ENCODE results near the gene IQCH.
A peak's percentile ranks its signal among the peaks of the same experiment; 100 is the strongest.

The IQCH gene

GRCh38 chr15:67394873-67395639 lies 140.5 kb downstream of the IQCH start:
- DNase-seq (ENCODE audit: low spot score), result no peak

GRCh38 chr15:67396114-67396513 lies 141.5 kb downstream of the IQCH start:
- DNase-seq (ENCODE audit: low spot score), result no peak

GRCh38 chr15:67397139-67397538 lies 142.6 kb downstream of the IQCH start:
- DNase-seq (ENCODE audit: low spot score), result no peak

- DNase-seq (ENCODE audit: low spot score), result no peak
These were observed 145.3 kb downstream of the IQCH start for GRCh38 chr15:67399925-67400324.

- no peak for DNase-seq (ENCODE audit: low spot score)
These were observed 146.3 kb downstream of the IQCH start for GRCh38 chr15:67400890-67401289.

GRCh38 chr15:67401336-67401735 lies 146.8 kb downstream of the IQCH start:
- no peak for DNase-seq (ENCODE audit: low spot score)

- DNase-seq (ENCODE audit: low spot score), result no peak
These were observed 149.0 kb downstream of the IQCH start for GRCh38 chr15:67403428-67404154.

- no peak for DNase-seq (ENCODE audit: low spot score)
These were observed 150.9 kb downstream of the IQCH start for GRCh38 chr15:67405208-67406191.

- no peak for DNase-seq (ENCODE audit: low spot score)
These were observed 151.8 kb downstream of the IQCH start for GRCh38 chr15:67406257-67406861.

GRCh38 chr15:67407786-67408185 lies 153.2 kb downstream of the IQCH start:
- no peak for DNase-seq (ENCODE audit: low spot score)

- DNase-seq (ENCODE audit: low spot score), result no peak
These were observed 154.6 kb downstream of the IQCH start for GRCh38 chr15:67409175-67409574.

- no peak for DNase-seq (ENCODE audit: low spot score)
These were observed 156.9 kb downstream of the IQCH start for GRCh38 chr15:67411486-67411885.

- no peak for DNase-seq (ENCODE audit: low spot score)
These were observed 159.3 kb downstream of the IQCH start for GRCh38 chr15:67413770-67414390.

- DNase-seq (ENCODE audit: low spot score), result no peak
These were observed 160.6 kb downstream of the IQCH start for GRCh38 chr15:67415181-67415580.

GRCh38 chr15:67416891-67417290 lies 162.3 kb downstream of the IQCH start:
- DNase-seq (ENCODE audit: low spot score), result no peak

GRCh38 chr15:67419705-67420104 lies 165.1 kb downstream of the IQCH start:
- no peak for DNase-seq (ENCODE audit: low spot score)

GRCh38 chr15:67420137-67420536 lies 165.6 kb downstream of the IQCH start:
- no peak for DNase-seq (ENCODE audit: low spot score)

- no peak for DNase-seq (ENCODE audit: low spot score)
These were observed 166.5 kb downstream of the IQCH start for GRCh38 chr15:67421105-67421504.

GRCh38 chr15:67422296-67422695 lies 167.7 kb downstream of the IQCH start:
- no peak for DNase-seq (ENCODE audit: low spot score)

GRCh38 chr15:67433495-67434099 lies 179.0 kb downstream of the IQCH start:
- DNase-seq (ENCODE audit: low spot score), result peak; percentile 18

Data from CD4-positive, alpha-beta T cell treated with Interleukin-2 at 100 ng/mL for 4 hours (primary cell).